GM18526 (cell line): ENCODE measurements around the gene ACVR1.

Experiments used
- POLR2A ChIP-seq: IDR thresholded peaks from 3 replicates; pipeline ENCODE4 v1.6.1; 2011; ENCODE audit not compliant: insufficient read length; ENCODE audit errors: extremely low read depth

ACVR1 gene

DNA sequence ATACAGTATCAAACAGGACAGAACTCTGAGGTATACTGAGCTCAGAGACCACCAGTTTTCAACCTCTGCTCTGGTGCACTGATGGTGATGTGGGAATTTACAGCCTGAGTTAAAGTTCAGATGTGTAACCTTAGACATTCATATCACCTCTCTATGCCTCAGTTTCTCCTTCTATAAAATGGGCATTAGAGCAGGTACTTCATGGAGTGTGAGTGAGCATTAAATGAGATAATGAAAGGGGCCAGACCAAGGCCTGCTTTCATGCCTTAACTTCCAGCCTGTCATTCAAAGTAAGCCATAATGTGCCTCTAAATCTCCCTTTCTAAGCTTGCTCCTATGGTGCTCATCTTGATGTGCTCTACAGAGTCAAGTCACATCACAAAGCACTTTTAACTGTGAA lies 8.4 kb downstream of the ACVR1 start:
- no peak for TF ChIP-seq POLR2A

DNA sequence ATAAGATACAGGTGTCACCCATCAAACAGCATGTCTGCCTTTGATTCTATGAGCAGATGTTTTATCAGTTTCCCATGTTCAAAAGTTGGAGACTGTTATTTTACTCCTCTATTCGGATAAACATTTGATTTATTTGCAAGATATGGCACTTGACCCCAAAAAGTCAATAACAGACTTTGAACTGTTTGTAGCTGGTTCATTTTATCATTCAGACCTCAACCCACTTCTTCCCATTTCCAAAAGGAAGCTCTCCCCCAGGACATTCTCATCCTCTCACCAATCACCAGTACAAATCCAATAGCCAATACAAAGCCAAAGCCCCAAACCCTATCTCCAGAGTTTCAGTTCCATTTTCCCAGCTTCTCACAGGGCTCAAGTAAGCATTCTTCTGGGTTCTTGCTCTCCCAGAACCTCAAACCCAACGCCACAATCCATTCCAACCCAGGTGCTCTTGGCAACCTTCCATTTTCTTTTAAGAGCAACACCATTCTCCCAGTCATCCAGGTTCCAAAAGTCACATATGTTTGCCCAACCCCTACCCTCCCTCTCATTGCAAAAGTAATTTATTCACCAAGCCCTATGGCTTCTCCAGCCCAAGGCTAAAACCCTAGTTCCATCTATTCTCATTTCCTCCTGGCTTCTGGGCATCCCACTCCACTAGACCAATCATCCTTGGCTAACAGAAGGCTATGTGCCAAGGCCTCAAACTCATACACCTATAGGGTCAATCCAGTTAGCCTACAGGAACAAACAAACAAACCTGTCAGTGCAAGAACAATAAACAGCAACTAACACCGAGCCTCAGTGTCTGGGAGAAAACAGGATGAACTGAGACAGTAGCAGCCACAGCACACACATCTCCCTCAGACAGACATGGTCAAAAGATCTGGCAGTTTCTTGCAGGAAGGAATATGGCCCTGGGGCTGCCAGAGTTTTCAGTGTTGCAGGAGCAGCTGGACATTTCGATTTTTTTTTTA lies 9.2 kb downstream of the ACVR1 start:
- TF ChIP-seq POLR2A: no peak

DNA sequence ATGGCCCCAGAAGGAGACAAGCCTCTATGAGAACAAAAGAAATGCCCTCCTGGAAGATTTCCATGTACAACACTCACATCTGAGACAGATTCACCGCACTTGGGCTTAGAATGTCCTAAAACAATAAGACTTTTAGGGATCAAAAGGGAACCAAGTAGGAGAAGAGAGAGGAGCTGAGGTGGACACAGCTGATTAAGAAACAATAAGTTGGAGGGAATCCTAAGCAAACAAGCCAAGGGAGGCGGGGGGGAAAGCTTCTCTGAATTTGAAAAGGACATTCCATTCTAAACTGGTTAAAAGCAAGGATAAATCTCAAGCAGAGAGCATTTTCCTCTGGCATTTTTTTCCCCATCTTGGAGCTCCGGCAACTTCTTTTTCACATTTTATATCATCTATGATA lies 9.9 kb downstream of the ACVR1 start:
- TF ChIP-seq POLR2A: no peak

DNA sequence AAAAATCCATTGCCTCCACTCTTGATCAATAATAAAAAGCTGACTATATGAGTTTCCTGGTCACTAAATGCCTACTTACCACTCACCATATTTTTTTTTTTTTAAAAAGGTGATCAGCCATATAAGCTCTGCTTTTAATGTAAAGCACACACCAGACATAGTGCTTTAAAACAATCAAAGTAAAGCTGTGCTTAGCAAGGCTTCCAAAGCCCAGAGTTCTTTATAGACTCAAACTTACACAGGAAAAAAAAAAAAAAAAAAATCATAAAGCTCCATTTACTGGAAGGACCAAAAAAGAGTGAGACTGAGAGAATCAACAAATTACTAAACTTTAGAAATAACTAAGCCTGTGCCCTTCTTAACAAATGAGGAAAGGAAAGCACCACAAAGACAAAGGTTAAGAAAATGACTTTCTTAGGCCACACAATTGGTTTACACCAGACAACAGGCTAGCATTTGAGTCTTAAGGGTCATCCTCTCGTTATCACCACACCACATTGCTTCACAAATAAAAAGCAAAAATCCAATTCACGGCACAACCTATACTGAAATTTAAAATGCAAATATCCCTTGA lies 11.2 kb downstream of the ACVR1 start:
- TF ChIP-seq POLR2A: no peak

DNA sequence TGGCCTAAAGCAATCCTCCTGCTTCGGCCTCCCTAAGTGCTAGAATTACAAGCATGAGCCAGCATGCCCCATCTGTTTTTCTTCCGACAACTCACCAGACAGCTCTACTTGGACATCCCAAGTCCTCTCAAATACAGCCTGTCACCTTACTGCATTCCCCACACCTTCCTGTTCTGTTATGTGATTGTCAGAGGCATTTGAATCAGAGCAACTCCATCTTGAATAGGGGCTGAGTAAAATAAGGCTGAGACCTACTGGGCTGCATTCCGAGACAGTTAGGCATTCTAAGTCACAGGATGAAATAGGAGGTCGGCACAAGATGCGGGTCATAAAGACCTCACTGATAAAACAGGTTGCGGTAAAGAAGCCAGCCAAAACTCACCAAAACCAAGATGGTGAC lies 17.3 kb downstream of the ACVR1 start:
- no peak for TF ChIP-seq POLR2A

DNA sequence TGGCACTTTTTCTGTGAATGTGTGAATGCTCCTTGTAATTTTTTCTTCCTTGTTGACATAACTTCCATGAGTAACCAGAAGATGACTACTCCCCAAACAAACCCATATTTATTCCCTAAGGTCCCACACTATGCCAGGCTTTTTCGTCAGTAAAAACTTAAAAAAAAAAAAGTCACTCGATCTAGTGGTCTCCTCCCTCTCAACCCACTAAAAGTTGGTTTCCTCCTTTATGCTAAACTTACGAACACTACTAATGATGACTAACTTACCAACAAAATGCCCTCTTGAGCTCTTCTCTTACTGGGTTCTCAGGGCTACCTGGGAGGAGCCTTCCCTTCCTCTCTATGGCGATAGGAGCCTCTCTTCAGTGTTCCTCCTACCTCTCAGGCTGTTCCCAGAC lies 18.2 kb downstream of the ACVR1 start:
- TF ChIP-seq POLR2A: no peak

DNA sequence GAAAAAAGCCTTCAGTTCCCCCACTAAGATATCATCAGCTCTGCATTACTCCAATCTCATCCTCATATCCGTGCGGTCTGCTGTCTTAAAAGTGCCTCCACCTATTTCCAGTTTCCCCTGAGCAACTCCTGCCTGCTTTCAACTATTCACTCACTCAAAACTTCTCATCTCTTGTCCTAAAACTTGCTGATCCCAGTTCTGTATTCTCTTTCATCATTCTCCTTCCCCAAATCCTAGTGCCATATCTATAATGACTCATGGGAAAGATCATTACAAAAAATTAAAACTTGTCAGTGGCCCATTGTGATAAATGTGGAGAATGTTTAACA lies 20.0 kb downstream of the ACVR1 start:
- no peak for TF ChIP-seq POLR2A

DNA sequence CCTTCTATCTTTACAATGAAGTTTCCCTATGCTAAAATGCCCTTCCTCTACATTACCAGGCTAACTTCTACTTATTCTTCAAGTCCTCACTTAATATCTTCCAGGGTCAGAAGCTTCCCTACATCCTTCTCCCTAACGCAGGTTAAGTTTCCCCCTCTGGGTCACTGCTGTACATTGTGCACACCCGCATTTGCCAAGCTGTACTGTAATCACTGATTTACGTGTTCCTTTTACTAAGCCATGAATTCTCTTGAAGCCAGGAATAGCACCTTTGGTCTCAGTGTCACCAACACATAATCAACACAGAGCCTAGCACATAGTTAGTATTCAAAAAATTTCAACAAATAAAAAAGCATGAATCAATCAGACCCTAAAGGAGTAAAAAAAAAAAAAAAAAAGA lies 22.3 kb downstream of the ACVR1 start:
- TF ChIP-seq POLR2A: no peak

DNA sequence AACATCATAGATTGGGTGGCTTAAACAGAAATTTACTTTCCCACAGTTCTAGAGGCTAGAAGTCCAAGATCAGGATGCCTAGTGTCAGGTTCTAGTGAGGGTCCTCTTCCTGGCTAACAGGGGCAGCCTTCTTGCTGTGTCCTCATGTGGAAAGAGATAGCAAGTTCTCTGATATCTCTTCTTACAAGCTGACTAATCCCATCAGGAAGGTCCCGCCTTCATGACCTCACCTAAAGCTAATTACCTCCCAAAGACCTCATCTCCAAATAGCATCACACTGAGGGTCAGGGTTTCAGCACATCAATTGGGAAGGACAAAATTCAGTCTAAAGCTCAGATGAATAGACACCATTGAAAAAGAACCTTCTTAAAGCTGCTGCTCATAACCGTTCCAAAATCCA lies 22.9 kb downstream of the ACVR1 start:
- no peak for TF ChIP-seq POLR2A

DNA sequence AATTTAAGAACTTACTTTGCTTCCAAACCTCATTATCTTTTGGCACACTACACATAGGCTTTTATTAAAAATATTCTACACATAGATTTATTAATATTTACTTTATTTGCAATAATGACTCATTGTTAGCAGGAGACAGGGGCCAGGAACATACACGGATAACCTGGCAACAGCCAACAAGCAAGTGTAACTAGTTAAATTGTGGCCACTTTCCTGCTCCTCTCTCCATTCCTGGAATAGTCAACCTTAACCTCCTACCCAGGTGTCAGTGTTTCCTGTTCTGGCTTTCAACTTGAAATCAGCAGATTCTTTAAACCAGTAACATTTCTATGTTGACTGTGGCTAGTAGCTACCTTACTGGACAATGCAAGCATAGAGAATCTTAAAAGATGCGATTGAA lies 26.5 kb downstream of the ACVR1 start:
- TF ChIP-seq POLR2A: no peak

DNA sequence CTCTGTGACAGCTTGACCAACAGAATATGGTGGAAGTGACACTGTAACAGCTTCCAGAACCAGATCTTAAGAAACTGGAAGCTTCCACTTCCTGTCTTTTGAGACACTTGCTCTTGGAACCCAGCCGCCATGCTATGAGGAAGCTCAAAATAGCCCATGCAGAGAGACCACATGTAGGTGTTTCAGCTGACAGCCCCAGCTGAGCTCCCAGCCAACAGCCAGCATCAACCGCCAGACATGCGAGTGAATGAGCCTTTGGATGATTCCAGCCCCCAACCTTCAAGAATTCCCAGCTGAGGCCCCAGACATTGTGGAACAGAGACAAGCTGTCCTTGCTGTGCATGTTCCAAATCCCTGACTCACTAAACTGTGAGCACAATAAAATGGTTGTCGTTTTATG lies 27.9 kb downstream of the ACVR1 start:
- TF ChIP-seq POLR2A: no peak

DNA sequence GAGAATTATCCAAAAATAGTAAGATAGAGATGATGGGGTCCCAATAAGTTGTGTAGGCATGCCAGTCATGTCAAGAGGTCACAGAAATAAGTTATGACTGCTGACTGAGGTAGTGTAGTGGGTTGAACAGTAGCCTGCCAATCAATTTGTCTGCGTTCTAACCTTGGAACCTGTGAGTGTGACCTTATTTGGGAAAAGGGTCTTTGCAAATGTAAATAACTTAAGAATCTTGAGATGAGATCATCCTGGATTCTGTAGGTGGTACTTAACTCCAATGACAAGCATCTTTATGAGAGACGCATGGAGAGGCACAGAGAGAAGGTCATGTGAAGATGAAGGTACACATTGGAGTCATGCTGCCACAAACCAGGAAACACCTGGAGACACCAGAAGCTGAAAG lies 31.0 kb downstream of the ACVR1 start:
- TF ChIP-seq POLR2A: no peak

DNA sequence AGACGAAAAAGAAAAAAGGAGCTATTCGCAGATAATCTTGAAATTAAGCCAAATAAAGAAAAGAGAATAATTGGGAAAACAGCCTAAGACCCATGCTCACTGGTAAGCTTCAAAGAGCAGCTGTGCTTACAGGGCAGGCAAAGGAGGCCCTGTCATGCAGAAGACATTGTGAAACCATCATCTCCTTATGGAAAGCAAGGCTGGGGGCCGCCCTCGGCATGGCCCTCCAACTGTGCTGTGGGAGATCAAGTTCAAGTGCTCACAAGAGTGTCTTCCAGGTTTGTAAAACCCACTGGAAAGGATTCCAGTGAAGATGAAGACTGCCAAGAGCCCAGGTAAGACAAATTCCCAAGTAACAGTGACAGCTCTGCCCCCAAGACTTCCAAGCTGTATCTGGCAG lies 32.2 kb downstream of the ACVR1 start:
- TF ChIP-seq POLR2A: no peak

DNA sequence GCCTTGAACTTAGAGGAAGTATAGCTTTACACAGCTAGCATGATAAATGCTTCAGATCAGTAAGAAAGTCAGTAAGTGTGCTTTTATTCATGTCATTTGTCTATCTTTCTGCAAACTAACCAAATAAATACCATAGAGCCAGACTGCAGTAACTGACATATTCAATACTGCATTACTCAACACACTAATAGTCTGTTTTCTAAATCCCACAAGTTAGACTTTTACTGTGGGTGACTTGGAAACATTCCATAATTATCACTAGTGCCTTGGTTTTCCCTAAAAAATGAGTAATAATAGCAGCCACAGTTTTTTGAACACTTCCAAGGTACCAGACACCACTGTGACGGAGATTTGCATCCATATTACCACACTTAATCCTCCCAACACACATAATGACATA lies 33.0 kb downstream of the ACVR1 start:
- no peak for TF ChIP-seq POLR2A

DNA sequence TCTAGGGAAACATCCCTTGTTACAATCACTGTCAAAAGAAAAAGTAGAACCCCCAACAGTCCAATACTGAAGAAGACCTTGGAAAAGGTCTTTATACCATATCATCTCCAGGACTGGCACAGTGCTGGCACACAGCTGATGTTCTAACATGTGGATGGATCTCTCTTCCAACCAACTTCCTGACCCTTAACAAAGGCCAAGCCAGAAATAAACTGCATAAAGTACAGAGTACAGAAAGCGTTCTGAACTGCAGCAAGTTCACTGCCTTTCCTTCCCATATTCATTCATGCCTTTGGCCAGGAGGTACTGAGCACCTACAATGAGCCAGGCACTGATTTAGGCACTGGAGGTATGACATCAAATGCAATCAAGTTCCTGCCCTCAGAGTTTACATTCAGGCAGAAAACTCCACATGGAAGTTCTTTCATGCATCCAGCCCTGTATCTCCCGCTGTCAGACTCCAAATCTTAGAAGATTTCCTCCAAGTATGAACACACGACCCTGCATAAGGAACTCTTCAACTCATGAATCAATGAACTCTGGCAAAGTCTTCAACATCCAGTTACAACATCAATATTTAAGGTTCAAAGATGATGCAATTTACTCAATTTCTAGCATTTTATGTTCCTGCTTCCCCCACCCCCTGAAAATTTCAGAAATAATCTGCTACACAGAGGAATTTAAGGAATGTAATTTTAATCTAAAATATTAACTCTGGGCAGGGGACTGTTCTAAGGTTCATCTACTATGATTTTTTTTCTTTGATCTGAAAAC lies 33.8 kb downstream of the ACVR1 start:
- TF ChIP-seq POLR2A: no peak

DNA sequence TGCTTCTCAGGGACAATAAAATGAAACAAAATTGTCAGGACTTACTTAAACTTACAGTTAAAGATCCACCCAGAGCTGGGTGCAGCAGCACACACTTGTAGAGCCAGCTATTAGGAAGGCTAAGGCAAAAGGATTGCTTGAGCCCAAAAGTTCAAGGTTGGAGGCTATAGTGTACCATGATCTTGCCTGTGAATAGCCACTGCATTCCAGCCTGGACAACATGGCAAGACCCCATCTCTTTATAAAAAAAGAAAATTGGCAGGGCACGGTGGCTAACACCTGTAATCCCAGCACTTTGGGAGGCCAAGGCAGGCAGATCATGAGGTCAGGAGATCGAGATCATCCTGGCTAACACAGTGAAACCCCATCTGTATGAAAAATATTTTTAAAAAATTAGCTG lies 34.6 kb downstream of the ACVR1 start:
- no peak for TF ChIP-seq POLR2A
